NCI-H1092 (cell line): ENCODE measurements around the gene IQGAP3.

Source experiments
- DNase-seq: peaks from one replicate; lab custom pipeline; 2025; lab: John Stamatoyannopoulos, UW

The IQGAP3 gene

GRCh38 chr1:156481527-156481926 lies 90.8 kb downstream of the IQGAP3 start:
- no peak for DNase-seq

DNA sequence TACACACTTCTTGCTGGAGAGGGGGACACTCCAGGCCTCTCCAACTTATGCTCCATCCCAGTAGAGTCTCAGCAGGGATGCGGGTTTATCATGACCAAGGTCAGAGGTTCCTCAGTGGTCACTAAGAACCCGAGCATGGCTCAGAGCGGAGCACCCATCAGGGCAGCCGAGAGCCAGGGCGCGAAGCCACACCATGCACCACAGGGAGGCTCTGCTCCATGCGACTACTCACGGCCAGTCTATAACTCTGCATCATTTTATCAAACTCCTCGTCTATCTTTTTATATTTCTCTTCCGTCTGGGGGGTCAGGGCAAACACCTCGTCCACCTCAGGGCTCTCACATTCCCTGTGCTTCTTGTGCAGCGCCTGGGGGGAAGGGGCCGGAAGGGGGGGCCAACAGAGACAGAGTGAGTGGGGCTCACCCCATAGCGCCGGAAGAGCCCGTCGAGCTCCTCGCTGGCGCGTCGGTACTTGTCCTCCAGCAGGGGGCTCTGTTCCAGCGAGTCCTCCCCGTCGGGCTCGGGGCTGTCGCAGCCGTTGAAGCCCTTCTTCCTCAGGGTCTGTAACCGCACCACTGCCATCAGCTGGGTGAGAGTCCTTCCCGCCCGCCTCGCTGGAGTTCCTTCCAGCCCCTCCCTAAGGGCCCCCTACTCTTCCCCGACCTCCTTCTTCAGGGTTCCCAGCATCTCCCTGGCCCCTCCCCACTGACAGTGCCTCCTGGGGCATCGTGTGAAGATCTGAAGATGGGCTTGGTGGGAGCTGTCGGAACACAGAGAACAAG lies 91.8 kb downstream of the IQGAP3 start:
- DNase-seq, result no peak

- no peak for DNase-seq
Observed at GRCh38 chr1:156480016-156480370, 92.4 kb downstream of the IQGAP3 start.

DNA sequence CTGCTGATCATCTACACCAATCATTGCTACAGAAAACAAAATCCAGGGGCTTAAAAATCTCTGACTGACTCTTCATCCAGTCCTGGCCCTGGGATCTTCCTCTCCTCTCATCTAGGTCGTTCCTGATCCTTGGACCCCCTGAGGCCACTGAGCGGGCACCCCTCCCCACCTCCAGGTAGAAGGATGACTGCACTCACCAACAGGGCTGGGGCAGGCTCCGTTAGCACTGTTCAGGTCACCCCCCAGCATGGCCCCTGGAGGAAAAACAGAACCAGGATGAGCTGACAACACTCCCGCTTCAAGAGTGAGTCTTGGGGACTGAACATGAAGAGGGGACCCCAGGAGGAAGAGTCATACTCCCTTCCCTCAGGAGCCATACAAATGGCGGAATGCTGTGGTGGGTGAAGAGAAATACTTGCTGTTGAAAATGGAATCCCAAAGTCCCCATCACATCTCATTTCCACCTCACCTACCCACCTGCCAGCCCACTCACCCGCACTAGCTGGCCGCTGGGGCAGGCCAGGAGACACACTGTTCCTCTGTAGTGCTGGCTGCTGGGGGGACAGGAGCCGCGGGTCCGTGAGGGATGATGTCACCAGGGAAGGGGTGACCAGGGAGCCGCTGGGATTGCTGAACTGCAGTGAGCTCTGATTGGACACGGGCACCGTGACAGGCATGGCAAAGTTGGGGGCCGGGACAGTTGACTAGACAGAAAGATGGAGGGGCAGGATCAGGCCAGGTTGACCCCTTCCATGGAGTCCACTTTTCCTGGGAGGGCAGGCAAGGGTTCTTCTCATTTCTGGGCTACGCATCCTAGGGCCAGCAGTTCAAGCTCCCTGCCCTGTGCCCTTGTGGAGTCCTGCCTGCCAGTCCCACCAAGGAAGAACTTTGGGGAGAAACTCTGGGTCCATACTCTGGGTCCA lies 93.0 kb downstream of the IQGAP3 start:
- DNase-seq, result no peak

DNA sequence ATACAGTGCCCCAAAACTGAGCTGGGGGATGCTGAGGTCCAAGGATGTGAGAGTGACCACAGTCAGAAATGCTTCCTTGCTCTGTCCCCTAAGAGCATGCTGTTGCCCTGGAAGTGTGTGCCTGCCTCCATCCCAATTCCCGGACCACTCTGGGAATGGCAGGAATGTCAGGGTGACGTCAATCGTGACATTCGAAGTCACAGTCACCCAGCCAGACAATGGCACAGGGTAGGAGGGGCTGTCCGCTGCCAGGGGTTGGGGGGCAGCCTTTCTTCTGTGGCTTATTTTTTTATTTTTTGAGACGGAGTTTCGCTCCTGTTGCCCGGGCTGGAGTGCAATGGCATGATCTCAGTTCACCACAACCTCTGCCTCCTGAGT lies 94.1 kb downstream of the IQGAP3 start:
- no peak for DNase-seq

GRCh38 chr1:156477526-156478249 lies 94.7 kb downstream of the IQGAP3 start:
- DNase-seq, result no peak

GRCh38 chr1:156476501-156477298 lies 95.7 kb downstream of the IQGAP3 start:
- DNase-seq, result no peak

- no peak for DNase-seq
Observed at GRCh38 chr1:156475568-156476500, 96.5 kb downstream of the IQGAP3 start.
